ENCODE data around the gene DCX.

Gene DCX

GRCh38 chrX:111308039-111308438 lies 104.0 kb downstream of the DCX start:
- DNase-seq (ENCODE audit: low spot score) = no peak

GRCh38 chrX:111302284-111302683 lies 109.7 kb downstream of the DCX start:
- DNase-seq (ENCODE audit: low spot score) = no peak

GRCh38 chrX:111288841-111289240 lies 123.2 kb downstream of the DCX start:
- DNase-seq (ENCODE audit: low spot score) = no peak

GRCh38 chrX:111284631-111285293 lies 127.2 kb downstream of the DCX start:
- DNase-seq (ENCODE audit: low spot score) = no peak

- DNase-seq (ENCODE audit: low spot score) = no peak
These were observed 128.5 kb downstream of the DCX start for GRCh38 chrX:111283446-111283845.

- DNase-seq (ENCODE audit: low spot score) = no peak
These were observed 129.0 kb downstream of the DCX start for GRCh38 chrX:111282991-111283390.

- no peak for DNase-seq (ENCODE audit: low spot score)
These were observed 129.9 kb downstream of the DCX start for GRCh38 chrX:111282139-111282538.

GRCh38 chrX:111270339-111270738 lies 141.7 kb downstream of the DCX start, which contains the start of gene CAPN6:
TSS of gene CAPN6 (minus strand) at chrX:111270483. CDS start at chrX:111263936, 6,547 bp downstream.
- no peak for DNase-seq (ENCODE audit: low spot score)

GRCh38 chrX:111268506-111268905 lies 143.5 kb downstream of the DCX start:
- DNase-seq (ENCODE audit: low spot score) = no peak

GRCh38 chrX:111265486-111265885 lies 146.5 kb downstream of the DCX start:
- no peak for DNase-seq (ENCODE audit: low spot score)

GRCh38 chrX:111264385-111264784 lies 147.6 kb downstream of the DCX start:
- no peak for DNase-seq (ENCODE audit: low spot score)

GRCh38 chrX:111262086-111262485 lies 149.9 kb downstream of the DCX start:
- no peak for DNase-seq (ENCODE audit: low spot score)

- no peak for DNase-seq (ENCODE audit: low spot score)
These were observed 151.5 kb downstream of the DCX start for GRCh38 chrX:111260451-111260850.

GRCh38 chrX:111259559-111259958 lies 152.4 kb downstream of the DCX start:
- DNase-seq (ENCODE audit: low spot score) = no peak

GRCh38 chrX:111257733-111258132 lies 154.3 kb downstream of the DCX start:
- DNase-seq (ENCODE audit: low spot score) = no peak

GRCh38 chrX:111254896-111255693 lies 156.9 kb downstream of the DCX start:
- DNase-seq (ENCODE audit: low spot score) = no peak

GRCh38 chrX:111244235-111244750 lies 167.7 kb downstream of the DCX start:
- DNase-seq (ENCODE audit: low spot score) = peak; percentile 71
